Measurements from ENCODE around the gene ETV6. TPM values are rescaled to one million over a fixed set of nuclear protein-coding genes. Genes with fewer than 3 reads are reported as not detected.

ETV6 gene
- total RNA-seq, 1 donor from 2014 or later = 31.4 TPM

DNA sequence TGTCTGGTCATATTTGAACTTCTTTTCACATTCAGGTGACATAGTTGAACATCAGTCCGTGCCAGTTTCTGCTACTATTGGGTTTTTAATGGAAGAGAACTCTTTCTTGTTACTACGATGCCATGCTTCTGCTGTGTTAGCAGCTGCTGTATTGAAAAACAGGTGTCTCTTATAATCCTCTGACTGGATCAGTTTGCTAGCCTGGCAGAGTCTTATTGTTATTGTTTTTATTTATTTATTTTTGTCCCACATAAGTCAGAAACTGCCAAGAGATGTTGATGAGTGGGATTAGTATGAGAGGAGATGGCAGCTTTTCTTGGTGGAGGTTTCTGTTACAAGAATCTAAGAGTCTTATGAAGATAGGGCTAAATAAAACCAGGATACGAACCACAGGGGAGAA, 14.6 kb downstream of the ETV6 start:
- TF ChIP-seq, protein P1, sequence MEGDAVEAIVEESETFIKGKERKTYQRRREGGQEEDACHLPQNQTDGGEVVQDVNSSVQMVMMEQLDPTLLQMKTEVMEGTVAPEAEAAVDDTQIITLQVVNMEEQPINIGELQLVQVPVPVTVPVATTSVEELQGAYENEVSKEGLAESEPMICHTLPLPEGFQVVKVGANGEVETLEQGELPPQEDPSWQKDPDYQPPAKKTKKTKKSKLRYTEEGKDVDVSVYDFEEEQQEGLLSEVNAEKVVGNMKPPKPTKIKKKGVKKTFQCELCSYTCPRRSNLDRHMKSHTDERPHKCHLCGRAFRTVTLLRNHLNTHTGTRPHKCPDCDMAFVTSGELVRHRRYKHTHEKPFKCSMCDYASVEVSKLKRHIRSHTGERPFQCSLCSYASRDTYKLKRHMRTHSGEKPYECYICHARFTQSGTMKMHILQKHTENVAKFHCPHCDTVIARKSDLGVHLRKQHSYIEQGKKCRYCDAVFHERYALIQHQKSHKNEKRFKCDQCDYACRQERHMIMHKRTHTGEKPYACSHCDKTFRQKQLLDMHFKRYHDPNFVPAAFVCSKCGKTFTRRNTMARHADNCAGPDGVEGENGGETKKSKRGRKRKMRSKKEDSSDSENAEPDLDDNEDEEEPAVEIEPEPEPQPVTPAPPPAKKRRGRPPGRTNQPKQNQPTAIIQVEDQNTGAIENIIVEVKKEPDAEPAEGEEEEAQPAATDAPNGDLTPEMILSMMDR (IDR thresholded peaks at IDR 0.05; ENCODE audit: unreplicated experiment) = no peak
- peaks cover 10% of the 10 kb centered on the region for H3K36me3 Mint-ChIP-seq

DNA sequence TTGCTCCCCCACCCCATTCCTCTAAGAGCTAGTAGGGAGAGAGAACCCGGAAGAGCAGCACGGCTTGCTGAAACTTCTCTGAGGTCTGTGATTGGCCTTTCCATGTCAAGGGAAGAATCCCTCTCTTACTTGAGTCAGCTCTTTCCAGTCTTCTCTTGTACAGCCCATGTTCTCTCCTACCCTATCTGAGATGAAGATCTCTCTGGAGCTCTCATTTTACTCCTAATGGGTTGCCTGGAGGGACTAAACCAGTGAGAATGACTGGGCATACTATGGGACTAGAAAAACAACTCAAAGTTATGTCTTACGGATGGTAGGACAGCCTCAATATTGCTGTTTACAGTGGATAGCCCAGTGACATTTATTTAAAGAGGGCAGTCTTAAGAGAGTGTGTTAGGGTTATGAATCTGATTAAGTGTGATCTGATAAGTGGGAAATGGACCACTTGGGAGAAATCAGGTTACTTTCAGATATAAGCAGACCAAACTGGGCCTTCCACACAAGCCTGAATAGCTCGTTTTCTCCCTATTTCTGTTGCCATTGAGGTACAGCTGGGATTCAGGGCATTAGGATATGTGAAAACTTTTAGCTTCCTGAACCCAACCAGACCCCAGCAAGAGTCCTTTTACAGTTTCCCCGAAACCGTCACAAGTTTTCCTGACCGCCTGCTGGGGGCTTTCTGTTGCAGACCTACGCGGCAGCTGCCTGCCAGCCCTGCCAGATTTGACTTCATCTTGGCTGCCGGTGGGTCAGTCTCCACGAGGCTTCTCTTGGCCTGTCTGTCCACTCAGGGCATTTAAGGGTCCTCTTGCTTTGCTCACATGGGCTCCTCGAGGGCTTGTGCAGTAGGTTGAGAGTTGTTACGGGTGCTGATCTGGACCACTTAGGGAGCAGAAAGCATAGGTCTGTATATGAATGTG, 16.9 kb downstream of the ETV6 start:
- Mint-ChIP-seq H3K4me1 (peaks cover 24% of the 10 kb centered on the region), H3K9me3 (no peaks in the 10 kb centered on the region), H3K36me3 (peaks cover 7% of the 10 kb centered on the region), H3K4me3 (no peak overlapping the region), H3K27ac (no peak overlapping the region), H3K27me3 (ENCODE audit: low read depth) (no peaks in the 10 kb centered on the region)
- no peak for DNase-seq (ENCODE audit: low spot score in 2 of 2, unreplicated experiment in 2 of 2)
- TF ChIP-seq, protein P1 (IDR thresholded peaks at IDR 0.05; ENCODE audit: unreplicated experiment) = no peak

More for the DNA sequence above, 14.6 kb downstream of the ETV6 start:
- no peaks in the 10 kb centered on the region for H3K9me3 Mint-ChIP-seq
- no peak overlapping the region for H3K4me3 Mint-ChIP-seq
- H3K4me1 Mint-ChIP-seq = peaks cover 29% of the 10 kb centered on the region
- no peaks in the 10 kb centered on the region for H3K27me3 Mint-ChIP-seq (ENCODE audit: low read depth)
- H3K27ac Mint-ChIP-seq = no peak overlapping the region
- DNase-seq (ENCODE audit: low spot score in 2 of 2, unreplicated experiment in 2 of 2) = no peak

DNA sequence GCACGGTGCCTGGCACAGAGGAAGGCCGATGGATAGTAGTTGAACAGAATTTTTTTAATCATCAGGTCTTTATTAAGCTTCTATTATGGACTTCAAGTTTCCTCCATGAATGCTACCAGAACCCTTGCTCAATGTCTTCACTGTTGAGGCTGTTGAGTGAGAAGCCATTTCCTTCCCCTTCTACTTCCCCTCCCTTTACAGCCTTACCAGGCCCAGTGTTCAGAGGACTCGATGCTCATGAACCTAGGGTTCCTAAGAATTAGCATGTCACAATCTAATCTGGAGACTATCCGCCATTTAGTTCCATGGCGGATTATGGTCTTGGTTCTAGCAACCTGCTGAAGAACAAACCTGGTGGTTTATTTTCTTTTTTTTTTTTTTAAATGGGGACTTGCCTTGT, 17.7 kb downstream of the ETV6 start:
- TF ChIP-seq, protein P1 (IDR thresholded peaks at IDR 0.05; ENCODE audit: unreplicated experiment) = no peak
- H3K4me3 Mint-ChIP-seq = no peak overlapping the region
- DNase-seq (ENCODE audit: low spot score in 2 of 2, unreplicated experiment in 2 of 2) = no peak
- H3K4me1 Mint-ChIP-seq = peaks cover 19% of the 10 kb centered on the region
- no peak overlapping the region for H3K27ac Mint-ChIP-seq
- peaks cover 6% of the 10 kb centered on the region for H3K36me3 Mint-ChIP-seq
- no peaks in the 10 kb centered on the region for H3K27me3 Mint-ChIP-seq (ENCODE audit: low read depth)
- H3K9me3 Mint-ChIP-seq = no peaks in the 10 kb centered on the region

DNA sequence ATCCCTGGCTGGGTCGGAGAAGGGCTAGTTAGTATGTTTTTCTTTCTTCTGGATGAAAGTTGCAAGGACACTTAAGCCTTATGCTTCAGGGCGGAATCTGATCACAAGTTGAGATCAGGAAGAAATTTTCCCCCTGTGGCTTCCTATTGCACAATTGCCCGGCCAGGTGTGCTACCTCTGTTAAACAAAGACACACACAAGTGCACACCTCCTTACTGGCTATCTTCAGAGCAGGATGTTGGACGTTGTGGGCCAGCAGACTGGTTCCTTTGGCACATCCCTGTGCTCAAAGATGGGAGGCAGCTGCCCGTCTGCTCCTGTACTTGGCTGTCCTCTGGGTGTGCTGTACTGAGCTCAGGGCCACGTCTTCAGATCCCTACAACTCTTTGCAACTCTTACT, 19.1 kb downstream of the ETV6 start:
- DNase-seq (ENCODE audit: low spot score in 2 of 2, unreplicated experiment in 2 of 2) = no peak
- peaks cover 6% of the 10 kb centered on the region for H3K36me3 Mint-ChIP-seq
- TF ChIP-seq, protein P1 (IDR thresholded peaks at IDR 0.05; ENCODE audit: unreplicated experiment) = no peak
- H3K27me3 Mint-ChIP-seq (ENCODE audit: low read depth) = no peaks in the 10 kb centered on the region
- H3K4me1 Mint-ChIP-seq = peaks cover 25% of the 10 kb centered on the region
- H3K27ac Mint-ChIP-seq = no peak overlapping the region
- H3K4me3 Mint-ChIP-seq = no peak overlapping the region
- no peaks in the 10 kb centered on the region for H3K9me3 Mint-ChIP-seq

DNA sequence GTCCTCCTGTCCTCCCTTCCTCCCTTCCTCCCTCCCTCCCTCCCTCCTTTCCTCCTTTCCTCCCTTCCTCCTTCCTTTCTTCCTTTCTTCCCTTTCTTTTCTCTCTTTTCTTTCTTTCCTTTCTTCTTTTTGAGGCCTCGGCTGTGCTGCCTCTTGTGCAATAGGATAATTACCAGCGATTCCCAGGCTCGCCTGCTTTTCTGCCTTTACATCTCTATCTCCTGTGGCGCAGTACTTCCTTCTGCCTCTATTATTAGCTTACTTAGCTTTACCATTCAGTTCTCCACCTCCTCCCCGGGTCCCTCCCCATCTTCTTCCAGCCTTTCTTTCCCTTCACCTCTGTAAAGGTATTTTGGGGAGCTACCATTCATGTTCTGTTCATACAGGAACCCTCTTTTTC, 19.9 kb downstream of the ETV6 start:
- Mint-ChIP-seq H3K9me3 (no peaks in the 10 kb centered on the region), H3K36me3 (peaks cover 6% of the 10 kb centered on the region), H3K27me3 (ENCODE audit: low read depth) (no peaks in the 10 kb centered on the region), H3K4me1 (peaks cover 26% of the 10 kb centered on the region), H3K27ac (no peak overlapping the region), H3K4me3 (no peak overlapping the region)
- DNase-seq (ENCODE audit: low spot score in 2 of 2, unreplicated experiment in 2 of 2) = no peak
- TF ChIP-seq, protein P1 (IDR thresholded peaks at IDR 0.05; ENCODE audit: unreplicated experiment) = no peak
